Activated naive CD4-positive, alpha-beta T cell (primary cell): ENCODE data around the gene DOK5.

Experiments used
- DNase-seq, 4 experiments: peaks; one replicate each; lab custom pipeline; 2025; lab: John Stamatoyannopoulos, UW

DOK5 gene

DNA sequence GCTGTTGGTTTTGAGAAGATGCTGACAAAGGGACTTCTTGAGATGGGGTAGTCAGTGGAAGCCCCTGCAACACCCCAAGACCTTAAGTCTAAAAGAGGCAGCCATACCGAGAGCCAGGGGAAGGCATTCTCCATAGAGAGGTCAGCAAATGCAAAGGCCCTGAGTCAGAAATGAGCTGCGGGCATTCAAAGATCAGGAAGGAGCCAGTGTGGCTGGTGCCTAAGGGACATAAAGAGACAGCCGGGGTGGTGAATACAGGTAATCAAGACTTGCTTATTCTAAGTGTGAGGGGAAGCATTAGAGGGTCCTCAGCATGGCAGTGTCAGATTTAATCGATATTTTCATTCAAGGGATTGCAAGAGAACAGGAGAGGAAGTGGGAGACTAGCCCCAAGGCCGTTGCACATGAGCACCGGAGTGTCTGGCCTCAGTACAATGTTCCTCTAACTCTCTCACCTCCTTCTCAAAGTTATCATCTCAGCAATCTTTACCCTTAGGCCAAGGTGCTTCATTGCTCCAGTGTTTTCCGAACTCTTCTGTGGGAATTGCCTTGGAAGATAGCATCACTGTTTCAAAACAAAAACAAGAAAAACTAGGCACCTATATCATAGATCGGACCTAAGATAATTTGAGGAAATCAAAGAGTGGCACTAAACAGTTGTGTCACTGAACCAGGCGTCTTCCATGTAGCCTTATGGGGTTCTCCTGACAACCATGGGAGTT lies 173.2 kb downstream of the DOK5 start:
- no peak for DNase-seq

- DNase-seq = peak; percentile 14 to 44 (median 28)
Observed at GRCh38 chr20:54649511-54649962, 174.1 kb downstream of the DOK5 start.

DNA sequence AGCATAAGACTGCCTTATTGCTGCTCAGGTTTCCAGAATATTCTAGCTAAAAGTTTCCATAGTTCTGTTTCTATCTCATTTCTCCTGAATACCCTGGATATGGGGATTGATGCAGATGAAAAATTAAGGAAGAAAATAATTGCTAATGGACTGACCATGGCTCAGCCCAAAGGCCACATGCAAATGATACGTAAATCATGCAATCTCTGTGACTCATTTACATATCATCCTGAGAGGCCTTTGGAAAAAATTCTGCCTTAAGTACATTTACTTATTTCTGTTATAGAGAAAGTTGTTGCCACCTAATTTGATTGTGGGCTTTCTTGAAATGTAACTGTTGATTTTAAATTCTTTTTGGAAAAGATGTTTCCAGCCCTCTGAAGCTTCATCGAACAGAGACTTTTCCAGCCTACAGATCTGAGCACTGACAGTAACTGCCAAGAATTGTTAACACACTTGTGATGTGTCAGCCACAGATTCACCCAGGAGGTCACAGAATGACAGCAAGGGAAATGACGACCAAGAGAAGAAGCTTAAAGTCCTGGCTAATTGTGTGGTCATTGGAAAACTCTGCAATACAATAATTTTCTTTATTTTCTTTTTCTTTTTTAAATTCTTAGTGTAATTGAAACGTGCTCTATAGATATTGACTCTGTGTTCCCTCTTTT lies 174.8 kb downstream of the DOK5 start:
- DNase-seq = no peak

DNA sequence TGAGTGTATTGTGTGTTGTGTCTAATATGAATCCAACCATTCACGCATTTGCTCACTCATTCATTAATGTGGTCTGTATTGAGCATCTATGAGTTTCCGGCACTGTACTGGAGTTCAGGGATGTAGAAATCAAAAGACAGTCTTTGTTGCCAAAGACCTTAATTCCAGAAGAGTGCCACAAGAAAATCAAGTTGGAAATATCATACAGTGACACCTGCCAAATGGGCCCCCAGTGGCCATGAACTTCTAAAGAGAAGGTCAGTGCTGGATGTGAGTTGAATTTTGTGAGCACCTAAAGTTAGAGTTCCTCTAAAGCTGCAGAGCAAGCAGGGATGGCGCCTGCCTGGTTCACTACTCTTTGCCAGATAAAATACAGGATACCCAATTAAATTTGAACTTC lies 175.9 kb downstream of the DOK5 start:
- no peak for DNase-seq

- DNase-seq = no peak
Observed at GRCh38 chr20:54654450-54654849, 179.1 kb downstream of the DOK5 start.

DNA sequence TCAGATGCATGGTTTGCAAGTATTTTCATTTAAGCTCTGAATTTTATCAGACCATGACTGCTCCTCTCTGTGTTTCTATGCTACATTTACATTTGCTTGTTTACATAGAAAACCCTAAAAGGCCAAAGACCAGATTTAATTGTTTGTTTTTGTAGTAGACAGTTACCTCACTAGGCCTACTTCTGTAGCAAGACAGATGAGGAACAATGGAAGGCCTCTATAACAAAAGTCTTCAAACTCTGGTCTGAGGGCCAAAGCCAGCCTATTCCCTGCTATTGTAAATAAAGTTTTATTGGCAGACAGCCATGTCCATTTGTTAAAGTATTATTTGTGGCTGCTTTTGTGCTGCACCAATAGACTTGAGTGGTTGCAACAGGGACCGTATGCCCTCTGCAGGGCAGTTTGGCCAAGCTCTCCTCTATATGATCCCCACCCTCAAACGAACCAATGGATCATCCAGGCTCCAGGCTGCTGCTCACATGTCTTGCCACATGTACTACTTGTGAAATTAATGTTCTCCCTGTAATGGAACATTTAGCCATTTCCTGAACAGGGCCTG lies 182.0 kb downstream of the DOK5 start:
- no peak for DNase-seq

DNA sequence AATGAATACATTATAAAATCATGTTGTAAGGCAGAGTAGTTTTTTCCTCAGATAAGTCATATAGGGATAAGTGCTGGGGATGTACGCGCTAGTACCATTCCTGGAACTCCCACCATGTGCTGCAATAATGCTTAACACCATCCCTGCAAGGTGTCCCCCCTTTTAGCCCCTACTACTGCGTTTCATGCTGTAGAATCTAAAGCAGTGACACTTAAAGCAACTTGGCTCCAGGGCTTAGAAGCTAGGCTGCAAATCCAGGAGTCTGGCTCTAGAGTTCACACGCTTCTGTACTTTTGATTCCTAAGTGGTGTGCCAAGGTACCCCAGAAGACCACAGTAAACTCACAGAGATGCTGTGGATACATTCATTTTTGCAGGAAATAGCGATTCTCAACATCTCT lies 183.1 kb downstream of the DOK5 start:
- DNase-seq = no peak

DNA sequence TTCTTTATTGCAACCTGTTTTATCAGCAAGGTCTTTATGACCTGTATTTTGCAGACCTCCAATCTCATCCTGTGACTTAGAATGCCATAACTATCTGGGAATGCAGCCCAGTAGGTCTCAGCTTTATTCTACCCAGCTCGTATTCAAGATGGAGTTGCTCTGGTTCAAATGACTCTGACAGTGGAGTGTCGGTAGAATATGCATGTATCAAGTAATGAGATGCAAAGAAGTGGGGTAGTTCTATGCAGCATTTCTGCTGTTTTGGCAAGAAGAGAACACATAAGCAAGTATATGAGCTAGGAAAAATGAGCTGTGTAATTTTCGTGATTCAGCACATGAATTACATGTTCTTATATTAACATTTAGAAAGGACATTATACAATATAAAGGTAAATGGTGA lies 185.9 kb downstream of the DOK5 start:
- no peak for DNase-seq

DNA sequence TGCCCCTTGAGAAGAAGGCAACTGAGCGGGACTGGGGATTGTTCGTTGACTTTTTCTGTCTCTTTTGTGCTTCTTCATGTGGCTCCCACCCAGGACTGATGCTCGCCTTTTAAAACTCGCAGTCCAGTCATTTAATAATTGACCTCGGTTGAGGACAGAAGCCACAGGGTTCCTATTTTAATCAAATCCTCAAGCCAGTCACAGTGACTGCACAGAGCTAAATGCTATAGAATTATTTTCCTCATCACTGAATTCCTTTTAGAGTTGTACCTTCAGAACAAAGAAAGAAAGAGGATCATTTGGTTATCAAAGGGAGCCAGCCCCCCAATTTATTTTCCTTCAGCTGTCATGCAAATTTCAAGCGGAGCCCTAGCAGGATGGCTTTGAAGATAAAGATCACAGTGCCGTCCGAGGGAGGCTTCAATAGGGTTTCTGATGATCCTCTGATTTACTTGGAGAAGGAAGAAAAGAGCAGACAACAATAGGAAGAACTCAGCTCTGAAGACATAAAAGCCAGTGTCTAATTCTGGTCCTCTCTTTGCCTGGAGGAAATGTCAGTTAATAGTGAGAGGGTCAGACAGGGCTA lies 186.6 kb downstream of the DOK5 start:
- no peak for DNase-seq

GRCh38 chr20:54665812-54666211 lies 190.4 kb downstream of the DOK5 start:
- DNase-seq = no peak

DNA sequence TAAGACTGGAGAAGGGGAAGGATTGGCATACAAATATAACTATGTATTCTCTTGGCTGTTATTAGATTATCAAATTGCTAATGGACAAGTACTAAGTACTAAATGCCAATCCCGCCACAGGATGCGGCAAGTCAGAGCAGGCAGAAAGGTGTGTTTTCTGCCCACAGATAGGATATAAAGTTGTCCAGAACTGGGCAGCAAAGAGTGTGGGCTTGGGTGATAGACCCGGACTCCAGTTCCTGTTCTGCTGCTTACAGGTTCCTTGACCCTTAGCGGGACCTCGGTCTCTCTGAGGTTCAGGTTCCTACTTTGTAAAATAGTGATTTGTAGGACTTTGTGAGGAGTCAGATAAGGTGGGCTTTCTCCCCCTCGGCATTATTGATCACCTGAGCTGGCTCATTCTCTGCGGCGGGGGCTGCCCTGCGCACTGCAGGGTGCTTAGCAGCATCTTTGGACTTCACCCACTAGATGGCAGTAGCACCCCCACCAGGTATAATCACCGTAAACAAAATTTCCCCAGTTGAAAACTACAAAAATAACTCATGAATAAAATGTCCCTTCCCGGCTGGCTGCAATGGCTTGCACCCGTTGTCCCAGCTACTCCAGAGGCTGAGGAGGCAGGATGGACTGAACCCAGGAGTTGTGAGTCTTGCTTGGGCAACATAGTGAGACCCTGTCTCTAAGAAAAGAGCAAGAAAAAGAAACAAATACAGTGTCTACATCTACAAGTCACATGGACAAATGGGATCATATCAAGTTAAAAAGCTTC lies 193.1 kb downstream of the DOK5 start:
- DNase-seq = peak in 1 of 4 experiments; percentile 3

- no peak for DNase-seq
Observed at GRCh38 chr20:54669040-54669363, 193.6 kb downstream of the DOK5 start.

- DNase-seq = no peak
Observed at GRCh38 chr20:54678253-54678652, 202.9 kb downstream of the DOK5 start.

DNA sequence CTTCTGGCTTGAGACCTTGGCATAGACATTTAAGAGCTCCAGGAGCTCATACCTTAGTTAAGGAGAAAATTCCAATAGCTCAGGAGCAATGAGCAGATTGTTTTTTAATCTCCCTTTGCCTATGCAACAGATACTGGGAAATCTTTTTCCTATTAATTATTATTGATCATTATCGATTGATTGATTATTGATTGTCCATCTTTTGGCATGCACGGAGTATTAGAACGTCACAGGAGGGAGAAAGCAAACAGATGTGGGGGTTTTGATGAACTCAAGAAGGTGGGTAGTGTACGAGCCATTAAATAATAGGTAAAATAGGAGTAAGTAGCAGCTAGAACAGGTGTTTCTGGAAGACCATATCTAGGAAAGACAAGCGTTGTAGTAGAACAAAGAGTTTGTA lies 205.0 kb downstream of the DOK5 start:
- no peak for DNase-seq

DNA sequence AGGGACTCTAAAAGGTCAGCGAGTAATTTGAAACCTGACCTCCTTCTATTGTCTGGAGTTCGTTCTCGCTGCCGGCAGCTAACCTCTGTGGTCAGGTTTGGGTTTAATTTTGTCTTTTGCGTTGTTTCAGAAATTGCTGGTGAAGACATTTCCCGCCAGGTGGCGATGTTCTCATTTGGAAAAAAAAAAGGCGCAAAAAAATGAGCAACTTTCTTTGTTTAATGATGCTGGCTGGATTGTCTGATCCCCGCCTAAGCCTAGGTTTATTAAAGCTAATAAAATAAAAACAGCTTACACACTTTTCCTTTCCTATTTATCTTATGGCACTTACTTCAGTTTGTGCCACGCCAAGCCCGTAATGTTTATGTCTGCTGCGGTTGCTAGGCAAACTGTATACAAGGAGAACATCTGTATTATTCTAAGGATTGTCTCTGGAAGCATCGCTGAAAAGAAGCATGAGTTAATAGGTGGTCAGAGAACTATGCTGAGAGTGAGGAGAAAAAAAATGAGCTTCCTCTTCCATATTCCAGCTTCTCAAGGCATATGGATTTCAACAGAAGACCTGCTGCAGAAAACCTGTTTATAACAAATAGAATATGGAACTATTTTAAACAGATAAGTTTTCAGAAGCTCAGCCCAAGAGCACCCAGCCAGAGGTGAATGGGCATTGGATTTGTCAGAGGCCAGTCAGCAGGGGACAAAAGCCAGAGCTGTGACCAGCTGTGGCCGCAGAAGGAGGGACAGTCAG lies 205.7 kb downstream of the DOK5 start:
- no peak for DNase-seq

GRCh38 chr20:54681869-54682268 lies 206.5 kb downstream of the DOK5 start:
- no peak for DNase-seq

- DNase-seq = no peak
Observed at GRCh38 chr20:54688476-54688875, 213.1 kb downstream of the DOK5 start.

DNA sequence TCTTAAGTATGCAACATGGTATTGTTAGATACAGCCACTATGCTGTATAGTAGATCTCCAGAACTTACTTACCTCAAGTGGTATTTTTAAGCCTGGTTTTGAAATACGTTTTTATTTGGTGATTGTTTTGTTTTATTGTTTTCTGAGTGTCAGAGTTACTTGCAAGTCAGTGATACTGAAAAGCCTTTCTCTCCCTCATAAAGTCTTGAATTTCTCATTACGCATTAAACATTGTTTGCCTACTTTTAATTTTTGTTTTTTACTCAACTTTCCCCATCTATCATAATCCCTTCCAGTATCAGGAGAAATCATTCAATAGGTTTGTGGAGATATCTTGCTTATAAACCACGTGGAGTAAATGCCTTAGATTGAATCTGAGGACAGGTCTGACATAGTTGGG lies 214.9 kb downstream of the DOK5 start:
- no peak for DNase-seq

- no peak for DNase-seq
Observed at GRCh38 chr20:54691327-54691726, 215.9 kb downstream of the DOK5 start.

- DNase-seq = no peak
Observed at GRCh38 chr20:54692168-54692887, 216.9 kb downstream of the DOK5 start.

- DNase-seq = no peak
Observed at GRCh38 chr20:54694516-54694915, 219.1 kb downstream of the DOK5 start.
